A204.1 (cell line): Measurements from ENCODE around the gene WDTC1.

Experiments
- FAIRE-seq: peaks from 2 replicates; lab custom pipeline; 2012; peaks lifted over from hg19 to GRCh38; lab: Jason Lieb, UNC

Gene WDTC1

GRCh38 chr1:27357281-27358037 is 123.0 kb downstream of the WDTC1 start:
- no peak for FAIRE-seq
